Measurements from ENCODE around the gene DCLK2.

The DCLK2 gene

DNA sequence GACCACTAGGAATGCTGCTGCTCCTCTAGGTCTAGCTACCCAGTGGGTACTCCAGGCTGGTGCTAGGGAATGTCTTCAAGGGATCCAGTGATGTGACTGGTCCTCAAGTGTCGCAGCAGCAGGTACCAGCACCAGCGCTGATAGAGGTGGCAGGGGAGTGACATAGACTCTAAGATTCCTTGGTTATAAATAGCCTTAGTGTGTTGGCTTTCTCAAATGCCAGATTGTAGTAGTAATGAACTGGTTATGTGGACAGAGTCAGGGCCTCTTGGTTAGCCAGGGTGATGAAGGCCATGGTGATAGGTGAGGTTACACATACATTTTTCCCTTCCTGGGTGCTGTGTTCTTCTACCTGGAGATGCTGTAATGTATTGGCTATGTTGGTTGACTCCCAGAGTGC is 38.3 kb downstream of the DCLK2 start:
- 94 to 100% methylated on average over 2 of the region's 2 CpGs for WGBS, 2 experiments (ENCODE audit: insufficient coverage in 2 of 2)
- Histone ChIP-seq H3K4me3 (ENCODE audit: extremely low read depth, insufficient read depth, low read length, poor library complexity, severe bottlenecking) (no peak overlapping the region), H3K9me3 (ENCODE audit: control insufficient read depth, low read length) (peaks cover 5% of the 10 kb centered on the region), H3K36me3 (ENCODE audit: control insufficient read depth, insufficient read depth, low read length) (no peaks in the 10 kb centered on the region), H3K4me1 (ENCODE audit: control insufficient read depth, insufficient read depth, low read length, poor library complexity, severe bottlenecking) (no peaks in the 10 kb centered on the region), H3K27ac (ENCODE audit: low read depth, low read length, severe bottlenecking) (no peak overlapping the region)

DNA sequence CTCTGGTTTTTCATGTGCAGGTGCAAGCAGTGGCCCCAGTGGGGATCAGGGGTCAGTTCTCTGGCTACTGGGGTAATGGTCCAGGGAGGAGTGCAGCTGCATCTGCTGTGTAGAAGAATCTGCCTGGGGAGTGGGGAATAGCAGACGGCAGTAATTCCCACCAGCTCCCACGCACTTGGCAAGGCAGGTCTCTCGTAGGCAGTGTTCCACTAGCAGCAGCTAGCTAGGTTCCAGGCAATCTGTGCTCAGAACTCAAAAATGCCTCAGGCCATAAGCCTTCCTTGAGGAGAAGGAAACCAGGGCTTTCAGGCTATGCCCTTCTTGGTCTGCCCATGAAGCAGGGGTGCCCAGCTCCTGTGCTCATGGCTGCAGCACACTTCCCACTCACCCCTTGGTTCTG is 38.8 kb downstream of the DCLK2 start:
- WGBS, 2 experiments (ENCODE audit: insufficient coverage in 2 of 2) = 93 to 97% methylated on average over 3 of the region's 3 CpGs
- Histone ChIP-seq H3K9me3 (ENCODE audit: control insufficient read depth, low read length) (peaks cover 11% of the 10 kb centered on the region), H3K27ac (ENCODE audit: low read depth, low read length, severe bottlenecking) (no peak overlapping the region), H3K4me3 (ENCODE audit: extremely low read depth, insufficient read depth, low read length, poor library complexity, severe bottlenecking) (no peak overlapping the region), H3K4me1 (ENCODE audit: control insufficient read depth, insufficient read depth, low read length, poor library complexity, severe bottlenecking) (no peaks in the 10 kb centered on the region), H3K36me3 (ENCODE audit: control insufficient read depth, insufficient read depth, low read length) (no peaks in the 10 kb centered on the region)

DNA sequence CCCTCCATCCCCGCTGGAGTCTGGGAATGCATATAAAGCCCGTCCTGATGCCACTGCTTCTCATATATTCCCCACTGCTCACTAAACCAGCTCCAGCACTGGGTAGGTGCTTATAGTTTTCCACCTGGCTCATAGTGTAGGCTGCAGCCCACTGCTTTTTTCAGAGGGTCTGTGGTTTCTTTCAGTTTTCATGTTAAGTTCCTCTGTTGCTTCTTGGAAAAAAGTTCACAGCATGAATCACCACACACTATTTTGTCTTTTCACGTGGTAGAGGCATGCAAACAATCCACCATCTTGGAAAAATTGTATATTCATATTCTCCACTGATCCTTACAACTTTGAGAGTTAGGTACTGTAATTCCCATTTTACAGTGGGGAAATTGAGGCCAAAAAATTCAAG is 39.4 kb downstream of the DCLK2 start:
- 73% methylated on average over 2 of the region's 3 CpGs; no CpG with 5 or more reads in 1 of the 2 experiments for WGBS, 2 experiments (ENCODE audit: insufficient coverage in 2 of 2)
- Histone ChIP-seq H3K4me1 (ENCODE audit: control insufficient read depth, insufficient read depth, low read length, poor library complexity, severe bottlenecking) (no peaks in the 10 kb centered on the region), H3K4me3 (ENCODE audit: extremely low read depth, insufficient read depth, low read length, poor library complexity, severe bottlenecking) (no peak overlapping the region), H3K36me3 (ENCODE audit: control insufficient read depth, insufficient read depth, low read length) (no peaks in the 10 kb centered on the region), H3K9me3 (ENCODE audit: control insufficient read depth, low read length) (peaks cover 11% of the 10 kb centered on the region), H3K27ac (ENCODE audit: low read depth, low read length, severe bottlenecking) (no peak overlapping the region)

DNA sequence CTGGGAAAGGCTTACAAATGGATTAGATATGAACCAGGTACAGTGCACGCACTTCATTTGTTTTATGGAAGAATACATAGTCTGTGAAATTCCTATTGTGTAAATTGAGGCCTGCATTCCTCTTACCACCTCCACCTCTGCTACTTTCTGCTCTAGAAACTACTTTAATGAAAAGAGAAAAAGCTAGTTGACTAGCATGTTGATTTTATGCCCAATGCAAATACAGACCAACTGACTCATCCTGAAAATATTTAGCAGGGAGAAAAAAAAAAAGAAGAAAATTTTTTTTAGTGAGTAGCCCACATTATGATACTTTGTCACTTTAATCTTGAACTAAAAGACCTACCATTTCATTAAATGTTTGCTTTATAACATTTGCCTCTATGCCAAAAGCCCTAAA is 41.2 kb downstream of the DCLK2 start:
- Histone ChIP-seq H3K4me1 (ENCODE audit: control insufficient read depth, insufficient read depth, low read length, poor library complexity, severe bottlenecking) (no peaks in the 10 kb centered on the region), H3K9me3 (ENCODE audit: control insufficient read depth, low read length) (peaks cover 11% of the 10 kb centered on the region), H3K4me3 (ENCODE audit: extremely low read depth, insufficient read depth, low read length, poor library complexity, severe bottlenecking) (no peak overlapping the region), H3K36me3 (ENCODE audit: control insufficient read depth, insufficient read depth, low read length) (no peaks in the 10 kb centered on the region), H3K27ac (ENCODE audit: low read depth, low read length, severe bottlenecking) (no peak overlapping the region)
- 100% methylated on average over 1 of the region's 1 CpG; no CpG with 5 or more reads in 1 of the 2 experiments for WGBS, 2 experiments (ENCODE audit: insufficient coverage in 2 of 2)

DNA sequence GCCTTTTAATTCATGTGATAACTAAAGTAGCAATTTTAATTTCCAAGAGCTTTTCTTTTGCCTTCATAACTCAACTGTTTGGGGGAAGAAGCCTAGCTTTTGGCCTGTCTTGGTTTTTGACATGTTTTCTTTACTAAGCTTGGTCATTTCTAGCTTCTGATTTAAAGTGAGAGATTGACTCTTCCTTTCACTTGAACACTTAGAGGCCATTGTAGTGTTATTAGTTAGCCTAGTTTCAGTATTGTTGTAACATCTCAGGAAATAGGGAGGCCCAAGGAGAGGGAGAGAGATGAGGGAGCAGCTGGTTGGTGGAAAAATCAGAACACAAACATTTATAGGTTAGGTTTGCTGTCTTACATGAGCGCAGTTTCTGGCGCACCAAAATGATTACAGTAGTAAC is 44.8 kb downstream of the DCLK2 start:
- no CpG with 5 or more reads among the region's 2 CpGs for WGBS, 2 experiments (ENCODE audit: insufficient coverage in 2 of 2)
- Histone ChIP-seq H3K9me3 (ENCODE audit: control insufficient read depth, low read length) (peaks cover 11% of the 10 kb centered on the region), H3K27ac (ENCODE audit: low read depth, low read length, severe bottlenecking) (no peak overlapping the region), H3K36me3 (ENCODE audit: control insufficient read depth, insufficient read depth, low read length) (no peaks in the 10 kb centered on the region), H3K4me3 (ENCODE audit: extremely low read depth, insufficient read depth, low read length, poor library complexity, severe bottlenecking) (no peak overlapping the region), H3K4me1 (ENCODE audit: control insufficient read depth, insufficient read depth, low read length, poor library complexity, severe bottlenecking) (no peaks in the 10 kb centered on the region)

DNA sequence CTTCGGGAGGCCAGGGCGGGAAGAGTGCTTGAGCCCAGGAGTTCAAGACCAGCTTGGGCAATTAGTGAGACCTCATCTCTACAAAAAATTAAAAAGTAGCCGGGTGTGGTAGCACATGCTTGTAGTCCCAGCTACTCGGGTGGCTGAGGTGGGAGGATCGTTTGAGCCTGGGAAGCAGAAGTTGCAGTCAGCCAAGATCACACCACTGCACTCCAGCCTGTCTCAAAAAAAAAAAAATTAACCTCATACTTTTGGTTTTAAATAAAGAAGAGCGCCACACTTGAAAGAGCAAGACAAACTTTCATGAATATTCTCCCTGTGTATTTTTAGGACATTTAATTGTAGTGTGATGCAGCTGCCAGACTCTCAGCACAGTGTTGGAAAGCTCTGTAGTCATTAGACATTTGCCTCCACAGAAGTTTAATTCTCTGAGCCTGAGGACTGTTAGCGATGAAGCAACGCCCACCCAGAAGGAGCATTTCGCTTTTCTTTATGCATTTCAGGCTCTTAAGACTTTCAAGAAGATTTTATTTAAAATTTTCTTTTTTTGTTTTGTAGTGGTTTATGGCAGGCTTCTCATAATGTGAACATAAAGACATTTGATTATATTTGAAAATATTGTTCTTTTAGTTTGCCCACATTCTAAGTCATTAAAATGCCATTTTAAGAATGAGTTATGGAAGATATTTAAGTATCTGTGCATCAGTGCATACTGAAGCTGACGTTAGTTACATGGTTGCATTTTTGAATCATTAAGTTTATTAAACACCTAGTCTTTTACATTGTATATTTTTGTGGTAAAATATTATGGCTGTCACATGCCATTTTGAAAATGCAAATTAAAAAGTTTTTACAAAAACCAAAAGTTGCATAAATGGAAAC is 45.8 kb downstream of the DCLK2 start:
- H3K4me3 ChIP-seq (ENCODE audit: extremely low read depth, insufficient read depth, low read length, poor library complexity, severe bottlenecking) = no peak overlapping the region
- H3K27ac ChIP-seq (ENCODE audit: low read depth, low read length, severe bottlenecking) = no peak overlapping the region
- no peaks in the 10 kb centered on the region for H3K4me1 ChIP-seq (ENCODE audit: control insufficient read depth, insufficient read depth, low read length, poor library complexity, severe bottlenecking)
- WGBS, 2 experiments (ENCODE audit: insufficient coverage in 2 of 2) = 92 to 96% methylated on average over 6 to 8 of the region's 10 CpGs
- H3K9me3 ChIP-seq (ENCODE audit: control insufficient read depth, low read length) = peaks cover 11% of the 10 kb centered on the region
- H3K36me3 ChIP-seq (ENCODE audit: control insufficient read depth, insufficient read depth, low read length) = no peaks in the 10 kb centered on the region

DNA sequence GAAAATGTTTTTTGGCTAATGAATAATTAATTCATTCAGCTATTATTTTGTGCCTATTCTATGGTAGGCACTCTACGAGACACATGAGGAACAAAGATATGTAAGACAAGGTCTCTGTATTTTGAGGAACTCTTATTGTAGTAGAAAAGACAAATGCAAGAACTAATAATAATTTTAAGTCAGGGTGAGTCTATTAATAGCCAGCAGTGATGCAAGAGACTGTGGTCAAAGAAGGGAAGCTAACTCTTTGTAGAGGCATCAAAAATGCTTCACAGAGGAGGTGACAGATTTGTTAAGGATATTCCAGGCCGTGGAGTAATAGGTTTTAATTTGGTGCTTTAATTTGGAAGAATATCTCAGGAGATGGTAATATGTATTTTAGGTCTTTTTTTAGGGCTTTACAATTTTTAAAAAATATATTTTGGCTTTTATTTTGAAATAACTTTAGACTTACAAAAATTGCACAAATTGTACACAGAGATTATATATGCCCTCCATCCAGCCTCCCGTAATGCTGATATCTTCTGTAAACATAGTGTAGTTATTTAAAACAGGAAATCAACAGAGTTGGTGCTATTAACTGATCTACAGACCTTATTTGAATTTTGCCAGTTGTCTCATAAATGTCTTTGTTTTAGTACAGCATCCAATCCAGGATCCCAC is 48.1 kb downstream of the DCLK2 start:
- peaks cover 7% of the 10 kb centered on the region for H3K9me3 ChIP-seq (ENCODE audit: control insufficient read depth, low read length)
- H3K27ac ChIP-seq (ENCODE audit: low read depth, low read length, severe bottlenecking) = no peak overlapping the region
- no peaks in the 10 kb centered on the region for H3K36me3 ChIP-seq (ENCODE audit: control insufficient read depth, insufficient read depth, low read length)
- no peaks in the 10 kb centered on the region for H3K4me1 ChIP-seq (ENCODE audit: control insufficient read depth, insufficient read depth, low read length, poor library complexity, severe bottlenecking)
- 100% methylated on average over 1 of the region's 3 CpGs; no CpG with 5 or more reads in 1 of the 2 experiments for WGBS, 2 experiments (ENCODE audit: insufficient coverage in 2 of 2)
- no peak overlapping the region for H3K4me3 ChIP-seq (ENCODE audit: extremely low read depth, insufficient read depth, low read length, poor library complexity, severe bottlenecking)

DNA sequence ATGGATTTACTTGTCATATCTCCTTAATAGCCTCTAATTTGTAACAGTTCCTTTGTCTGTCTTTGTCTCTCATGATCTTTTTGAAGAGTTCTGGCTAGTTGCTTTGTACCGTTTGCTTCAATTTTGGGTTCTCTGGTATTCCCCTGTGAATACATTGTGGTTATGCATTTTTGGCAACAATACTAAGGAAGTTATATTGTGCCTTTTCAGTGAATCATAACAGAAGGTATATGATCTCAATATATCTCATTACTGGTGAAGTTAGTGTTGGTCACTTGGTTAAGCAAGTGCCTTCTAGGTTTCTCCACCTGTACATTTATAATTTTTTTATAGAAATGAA is 48.6 kb downstream of the DCLK2 start:
- Histone ChIP-seq H3K4me3 (ENCODE audit: extremely low read depth, insufficient read depth, low read length, poor library complexity, severe bottlenecking) (no peak overlapping the region), H3K9me3 (ENCODE audit: control insufficient read depth, low read length) (peaks cover 2% of the 10 kb centered on the region), H3K4me1 (ENCODE audit: control insufficient read depth, insufficient read depth, low read length, poor library complexity, severe bottlenecking) (no peaks in the 10 kb centered on the region), H3K36me3 (ENCODE audit: control insufficient read depth, insufficient read depth, low read length) (no peaks in the 10 kb centered on the region), H3K27ac (ENCODE audit: low read depth, low read length, severe bottlenecking) (no peak overlapping the region)
- WGBS, 2 experiments (ENCODE audit: insufficient coverage in 2 of 2) = 80% methylated on average over 1 of the region's 1 CpG; no CpG with 5 or more reads in 1 of the 2 experiments

DNA sequence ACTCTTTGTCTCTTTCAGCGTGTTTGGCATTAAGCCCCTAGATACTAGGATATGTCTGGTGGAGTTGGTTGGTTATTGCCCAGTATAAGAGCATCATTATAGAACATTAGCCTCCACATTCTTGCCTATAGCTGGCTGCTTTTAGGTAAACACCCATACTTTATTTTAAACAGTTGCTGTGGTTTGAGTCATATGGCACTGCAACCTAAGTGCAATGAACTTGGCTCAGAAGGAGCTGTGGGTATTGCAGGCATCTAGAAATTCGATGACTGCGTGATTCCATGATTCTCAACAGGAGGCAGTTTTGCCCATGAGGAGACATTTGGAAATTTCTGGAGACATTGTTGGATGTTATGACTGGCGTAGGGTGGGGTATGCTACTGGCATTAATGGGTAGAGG is 49.5 kb downstream of the DCLK2 start:
- no peak overlapping the region for H3K4me3 ChIP-seq (ENCODE audit: extremely low read depth, insufficient read depth, low read length, poor library complexity, severe bottlenecking)
- H3K27ac ChIP-seq (ENCODE audit: low read depth, low read length, severe bottlenecking) = no peak overlapping the region
- H3K4me1 ChIP-seq (ENCODE audit: control insufficient read depth, insufficient read depth, low read length, poor library complexity, severe bottlenecking) = no peaks in the 10 kb centered on the region
- WGBS, 2 experiments (ENCODE audit: insufficient coverage in 2 of 2) = 94 to 96% methylated on average over 3 of the region's 4 CpGs
- H3K9me3 ChIP-seq (ENCODE audit: control insufficient read depth, low read length) = no peaks in the 10 kb centered on the region
- no peaks in the 10 kb centered on the region for H3K36me3 ChIP-seq (ENCODE audit: control insufficient read depth, insufficient read depth, low read length)

DNA sequence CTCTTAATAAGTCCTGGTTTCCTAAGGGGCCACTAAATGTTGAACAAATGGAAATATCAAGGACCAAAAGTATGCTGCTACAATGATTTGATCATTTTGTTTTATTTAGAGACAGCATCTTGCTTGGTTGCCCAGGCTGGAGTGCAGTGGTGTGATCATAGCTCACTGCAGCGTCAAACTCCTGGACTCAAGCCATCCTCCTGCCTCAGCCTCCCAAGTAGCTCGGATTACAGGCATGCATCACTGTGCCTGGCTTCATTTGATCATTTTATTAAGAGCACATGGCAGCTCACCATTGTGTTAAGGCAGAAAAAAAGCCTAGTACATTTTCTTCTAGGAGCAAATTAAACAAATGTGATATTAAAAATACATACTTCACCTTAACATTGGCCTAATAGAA is 52.7 kb downstream of the DCLK2 start:
- WGBS, 2 experiments (ENCODE audit: insufficient coverage in 2 of 2) = 69 to 94% methylated on average over 2 of the region's 2 CpGs
- Histone ChIP-seq H3K9me3 (ENCODE audit: control insufficient read depth, low read length) (no peaks in the 10 kb centered on the region), H3K36me3 (ENCODE audit: control insufficient read depth, insufficient read depth, low read length) (no peaks in the 10 kb centered on the region)

More for the DNA sequence above, 52.7 kb downstream of the DCLK2 start:
- Histone ChIP-seq H3K4me1 (ENCODE audit: control insufficient read depth, insufficient read depth, low read length, poor library complexity, severe bottlenecking) (peaks cover under 1% of the 10 kb centered on the region), H3K27ac (ENCODE audit: low read depth, low read length, severe bottlenecking) (no peak overlapping the region), H3K4me3 (ENCODE audit: extremely low read depth, insufficient read depth, low read length, poor library complexity, severe bottlenecking) (no peak overlapping the region)

All from mesodermal cell (in vitro differentiated cells).